Activated gamma-delta T cell treated with Interleukin-2 at 50 U/mL for 16 hours (primary cell): ENCODE data around the gene KIF12.
"Not testable (repeated sequence)": the region's sequence is repeated elsewhere in the genome, so short reads cannot be mapped to it uniquely, and the experiment has no call there.

Experiments
- DNase-seq: peaks from one replicate; pipeline ENCODE4 v3.0.0-alpha.2; 2020

The KIF12 gene

GRCh38 chr9:114098936-114099668 is at the start of gene KIF12:
TSS of gene KIF12 (minus strand) at chr9:114099292. CDS start at chr9:114099276, 16 bp downstream.
- DNase-seq: no peak

GRCh38 chr9:114146735-114147134 is 47.6 kb upstream of the KIF12 start:
- DNase-seq: no peak

- DNase-seq: no peak
These were observed 44.1 kb upstream of the KIF12 start for GRCh38 chr9:114143234-114143633.

GRCh38 chr9:114141553-114142402 is 42.7 kb upstream of the KIF12 start:
- no peak for DNase-seq

GRCh38 chr9:114140850-114141249 is 41.8 kb upstream of the KIF12 start:
- no peak for DNase-seq

GRCh38 chr9:114140401-114140800 is 41.3 kb upstream of the KIF12 start:
- no peak for DNase-seq

GRCh38 chr9:114139071-114139470 is 40.0 kb upstream of the KIF12 start:
- no peak for DNase-seq

- no peak for DNase-seq
These were observed 39.5 kb upstream of the KIF12 start for GRCh38 chr9:114138552-114138971.

GRCh38 chr9:114137831-114138230 is 38.7 kb upstream of the KIF12 start:
- no peak for DNase-seq

GRCh38 chr9:114134827-114135396 is 35.8 kb upstream of the KIF12 start:
- DNase-seq: no peak

GRCh38 chr9:114132550-114132918 is 33.4 kb upstream of the KIF12 start:
- DNase-seq: no peak

- DNase-seq: no peak
These were observed 32.9 kb upstream of the KIF12 start for GRCh38 chr9:114131808-114132549.

GRCh38 chr9:114130624-114131277 is 31.7 kb upstream of the KIF12 start:
- DNase-seq: no peak

- DNase-seq: no peak
These were observed 31.0 kb upstream of the KIF12 start for GRCh38 chr9:114130141-114130540.

GRCh38 chr9:114128759-114129158 is 29.7 kb upstream of the KIF12 start:
- not testable (repeated sequence) for DNase-seq

GRCh38 chr9:114126247-114127060 is 27.4 kb upstream of the KIF12 start:
- no peak for DNase-seq

GRCh38 chr9:114125476-114126013 is 26.5 kb upstream of the KIF12 start:
- no peak for DNase-seq

- DNase-seq: no peak
These were observed 25.8 kb upstream of the KIF12 start for GRCh38 chr9:114124666-114125475.

GRCh38 chr9:114124138-114124537 is 25.0 kb upstream of the KIF12 start:
- no peak for DNase-seq
